HG03520 (cell line): ENCODE measurements around the gene FSTL5.

ENCODE experiments used
- ATAC-seq: cut with Tn5 transposase; IDR thresholded peaks from one replicate; pipeline ENCODE4 v1.9.1; 2021; ENCODE audit warnings: mild to moderate bottlenecking, moderate library complexity; ENCODE audit not compliant: unreplicated experiment

Gene FSTL5

DNA sequence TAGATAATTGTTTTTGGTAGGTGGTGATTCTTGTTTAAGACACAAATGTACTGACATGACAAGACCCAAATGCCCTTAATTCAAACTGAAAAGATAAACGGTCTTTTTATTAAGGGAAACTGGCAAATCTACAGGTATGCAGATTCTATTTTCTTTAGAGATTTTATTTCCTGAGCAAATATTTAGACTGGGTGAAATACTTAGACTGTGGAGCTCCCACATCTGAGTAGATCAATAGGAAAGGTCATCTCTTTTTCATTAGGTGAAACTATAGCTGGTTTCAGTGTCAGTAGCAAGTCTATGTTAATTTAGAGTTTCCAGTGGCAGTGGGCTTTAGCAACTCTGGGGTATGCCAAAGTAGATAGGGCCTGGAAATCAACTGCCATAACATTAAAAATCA, 446.7 kb downstream of the FSTL5 start:
- no peak for ATAC-seq

DNA sequence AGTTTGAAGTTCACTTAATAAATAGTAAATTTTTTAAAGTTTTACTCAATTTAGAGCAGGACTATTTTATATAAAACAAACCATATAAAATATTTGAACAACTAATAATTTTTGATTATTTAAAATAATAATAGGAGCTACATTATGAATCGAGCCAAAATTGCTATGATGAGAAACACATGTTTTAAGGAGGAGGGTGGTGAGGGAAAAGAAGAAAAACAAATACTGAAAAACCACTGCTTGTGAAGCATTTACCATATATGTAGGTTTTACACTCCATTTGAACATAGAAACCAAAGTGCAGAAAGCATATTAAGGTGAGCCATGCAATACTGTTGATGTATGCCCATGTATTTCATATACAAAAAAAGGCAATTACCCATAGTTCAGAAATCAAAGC, 448.9 kb downstream of the FSTL5 start:
- ATAC-seq, result no peak

DNA sequence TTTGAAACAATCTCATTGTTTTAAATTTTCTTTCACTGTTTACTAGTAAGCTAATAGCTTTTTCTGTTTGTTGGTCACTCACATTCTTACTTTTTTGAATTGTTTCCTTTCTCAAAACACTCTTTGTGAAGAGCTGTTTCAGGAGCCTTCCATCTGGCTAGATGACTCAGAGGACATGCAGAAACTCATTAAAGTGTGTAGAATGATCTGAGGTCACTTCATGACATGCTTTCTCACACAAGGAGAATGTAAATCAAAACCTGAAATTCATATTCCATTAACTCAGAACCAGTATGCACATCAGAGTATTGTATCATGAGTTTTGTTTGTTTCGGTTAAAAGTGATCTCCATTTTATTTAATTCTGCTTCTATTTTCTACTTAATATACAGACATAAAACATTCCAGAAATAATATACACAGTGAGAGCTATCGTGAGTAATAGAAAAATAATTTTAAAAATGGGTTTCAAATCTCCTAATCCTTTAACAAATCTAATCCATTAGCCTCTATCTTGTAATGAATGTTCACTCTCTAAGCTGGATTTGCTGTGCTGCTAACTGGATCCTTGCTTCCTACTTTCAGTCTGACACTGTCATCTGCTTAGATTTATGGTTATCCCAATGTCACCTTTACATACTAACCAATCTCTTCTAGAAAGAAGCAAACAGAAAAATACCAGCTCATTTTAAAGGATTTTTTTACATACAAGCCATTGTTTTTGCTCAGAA, 449.6 kb downstream of the FSTL5 start:
- ATAC-seq, result no peak

DNA sequence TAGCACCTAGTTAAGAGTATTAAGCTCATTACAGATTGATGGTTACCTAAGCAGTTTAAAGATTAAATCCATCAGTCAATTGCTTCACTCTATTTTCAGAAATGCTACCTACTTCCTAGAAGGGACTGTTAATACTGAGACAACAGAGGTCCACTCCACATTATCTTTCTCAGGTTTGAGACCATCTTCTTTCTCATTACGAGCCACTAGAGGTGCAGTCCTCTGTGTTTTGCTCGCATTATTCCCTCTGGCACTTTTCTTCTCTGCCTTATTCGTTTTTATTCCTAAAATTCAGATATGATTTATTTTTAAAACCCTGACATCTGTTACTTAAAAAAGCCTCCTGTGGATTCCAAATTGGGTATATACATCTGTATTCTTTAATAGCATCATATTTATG, 459.1 kb downstream of the FSTL5 start:
- ATAC-seq, result no peak

DNA sequence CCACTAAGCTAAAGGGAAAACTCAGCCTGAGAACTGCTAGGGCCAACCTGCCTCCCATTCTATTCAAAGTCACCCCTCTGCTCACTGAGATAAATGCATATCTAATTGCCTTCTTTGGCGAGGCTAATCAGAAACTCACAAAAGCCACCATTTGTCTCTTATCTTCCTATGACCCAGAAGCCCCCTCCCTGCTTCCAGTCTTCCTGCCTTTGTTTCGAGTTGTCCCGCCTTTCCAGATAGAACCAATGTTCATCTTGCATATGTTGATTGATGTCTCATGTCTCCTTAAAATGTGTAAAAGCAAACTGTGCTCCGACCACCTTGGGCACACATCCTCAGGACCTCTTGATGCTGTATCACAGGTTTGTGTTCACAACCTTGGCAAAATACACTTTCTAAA, 459.8 kb downstream of the FSTL5 start:
- no peak for ATAC-seq

DNA sequence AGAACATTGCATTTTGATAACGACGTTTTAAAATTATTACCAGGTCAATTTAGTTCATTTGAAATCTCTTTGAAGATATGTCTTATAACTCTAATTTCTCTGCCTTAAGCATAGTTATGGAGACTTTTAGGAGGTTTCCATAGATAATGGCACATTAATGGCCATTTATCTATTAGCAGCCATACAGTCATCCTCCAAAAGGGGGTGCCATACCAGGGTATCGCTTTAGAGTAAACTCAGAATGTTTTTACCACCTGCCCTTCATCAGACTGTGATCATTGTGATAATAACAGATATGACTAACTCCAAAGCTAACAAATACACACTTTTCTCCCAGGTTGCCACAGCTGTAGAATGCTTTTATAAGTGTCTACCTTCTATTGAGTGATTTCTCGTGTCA, 461.5 kb downstream of the FSTL5 start:
- no peak for ATAC-seq

DNA sequence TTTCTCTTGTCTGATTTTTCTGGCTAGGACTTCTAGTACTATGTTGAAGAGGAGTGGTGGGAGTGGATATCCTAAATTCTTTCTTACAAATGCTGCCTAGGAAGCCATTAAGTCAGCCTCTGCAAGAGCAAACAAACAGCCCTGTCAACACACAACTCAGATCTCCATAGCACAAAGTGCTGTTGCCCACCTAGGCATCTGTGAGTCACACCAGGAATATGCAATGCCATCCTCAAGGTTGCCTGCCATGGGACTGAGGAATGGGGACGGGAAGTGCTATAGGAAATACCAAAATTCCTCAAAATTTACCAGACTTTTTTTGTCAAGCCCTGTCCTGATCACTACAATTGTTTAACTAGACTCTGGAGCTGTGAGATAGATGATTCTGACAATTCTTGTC, 466.9 kb downstream of the FSTL5 start:
- no peak for ATAC-seq

DNA sequence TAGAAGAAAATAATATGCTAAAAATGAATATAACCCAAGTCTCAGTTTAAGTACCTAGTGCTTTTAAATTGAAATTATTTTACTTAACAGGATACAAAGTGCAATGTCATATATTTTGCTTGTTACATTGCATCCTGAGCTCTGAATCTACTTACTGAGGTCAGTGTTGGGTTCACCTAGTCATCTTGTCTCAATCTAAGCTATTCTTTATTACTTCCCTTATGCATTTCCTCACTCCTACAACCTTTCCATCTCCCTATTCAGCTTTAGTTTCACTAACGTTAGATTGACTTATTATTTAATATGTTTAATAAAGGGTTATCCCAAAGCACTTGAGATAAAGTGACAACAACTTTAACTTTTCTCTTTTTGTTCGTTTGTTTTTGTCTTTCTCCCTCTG, 483.7 kb downstream of the FSTL5 start:
- no peak for ATAC-seq

DNA sequence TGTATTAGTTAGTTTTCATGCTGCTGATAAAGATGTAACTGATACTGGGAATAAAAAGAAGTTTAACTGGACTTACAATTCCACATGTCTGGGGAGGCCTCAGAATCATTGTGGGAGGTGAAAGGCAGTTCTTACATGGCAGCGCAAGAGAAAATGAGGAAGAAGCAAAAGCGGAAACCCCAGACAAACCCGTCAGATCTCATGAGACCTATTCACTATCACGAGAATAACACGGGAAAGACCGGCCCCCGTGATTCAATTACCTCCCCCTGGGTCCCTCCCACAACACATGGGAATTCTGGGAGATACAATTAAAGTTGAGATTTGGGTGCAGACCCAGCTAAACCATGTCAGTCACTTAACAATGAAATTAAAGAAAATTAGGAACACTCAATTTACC, 499.1 kb downstream of the FSTL5 start:
- ATAC-seq, result no peak

DNA sequence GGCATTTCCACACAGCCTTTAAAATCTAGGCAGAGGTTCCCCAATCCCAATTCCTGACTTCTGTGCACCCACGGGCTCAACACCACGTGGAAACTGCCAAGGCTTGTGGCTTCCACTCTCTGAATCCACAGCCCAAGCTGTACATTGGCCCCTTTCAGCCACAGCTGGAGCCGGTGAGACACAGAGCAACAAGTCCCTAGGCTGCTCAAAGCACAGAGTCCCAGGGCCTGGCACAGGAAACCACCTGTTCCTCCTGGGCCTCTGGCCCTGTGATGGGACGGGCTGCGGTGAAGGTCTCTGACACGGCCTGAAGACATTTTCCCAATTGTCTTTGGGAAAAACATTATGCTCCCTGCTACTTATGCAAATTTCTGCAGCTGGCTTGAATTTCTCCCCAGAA, 500.0 kb downstream of the FSTL5 start:
- no peak for ATAC-seq

DNA sequence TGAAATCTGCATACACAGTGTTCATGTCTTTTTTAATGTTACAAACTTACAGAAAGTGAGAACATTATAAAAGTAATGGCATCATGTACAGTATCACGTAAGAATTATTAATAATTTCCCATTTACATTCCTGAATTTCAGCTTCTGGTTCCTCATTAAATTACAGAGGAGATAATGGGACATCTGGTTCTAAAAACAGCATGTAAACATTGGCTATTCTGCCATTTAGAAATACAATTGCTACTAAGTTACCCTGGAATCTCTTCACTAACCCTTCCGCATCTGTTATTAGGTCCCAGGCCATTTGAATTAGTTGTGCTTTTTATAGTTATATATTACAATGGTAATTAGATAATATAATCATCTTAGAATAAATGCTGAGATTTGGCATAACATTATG, 505.1 kb downstream of the FSTL5 start:
- no peak for ATAC-seq

DNA sequence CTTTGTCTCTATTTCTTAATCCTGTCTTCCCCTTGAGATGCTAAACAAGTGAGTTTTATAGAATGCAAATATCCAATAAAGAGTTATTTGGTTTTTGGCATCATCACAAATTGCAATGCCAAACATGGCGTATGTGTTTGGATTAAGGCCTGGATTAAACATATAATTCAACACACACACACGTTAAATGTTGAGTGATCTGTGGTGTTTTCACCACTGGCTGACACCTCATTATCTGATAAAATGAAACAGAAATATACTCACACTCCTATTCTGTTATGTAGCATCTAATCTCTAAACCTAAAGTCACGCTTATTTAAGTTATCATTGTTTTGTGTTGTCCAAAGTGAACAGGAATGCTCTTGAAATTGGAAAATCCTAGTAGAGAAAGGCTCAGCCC, 506.2 kb downstream of the FSTL5 start:
- ATAC-seq, result no peak

DNA sequence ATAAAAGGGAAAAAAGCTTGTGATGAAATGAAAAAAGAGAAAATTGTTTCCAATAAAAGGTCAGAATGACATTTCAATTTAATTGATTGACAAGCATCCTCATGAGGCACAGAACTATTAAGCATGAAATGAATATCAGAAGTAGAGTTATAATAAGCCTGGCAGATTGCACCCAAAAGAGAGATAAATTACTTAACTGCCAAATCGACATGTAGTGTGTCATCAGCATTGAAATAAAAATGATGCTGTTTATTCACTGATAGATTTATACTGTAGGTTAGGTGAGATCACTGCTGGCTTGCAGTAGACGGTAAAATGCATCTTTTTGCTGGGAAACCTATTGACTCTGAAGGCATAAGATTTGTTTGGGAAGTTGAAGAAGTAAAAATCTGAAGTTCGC, 507.2 kb downstream of the FSTL5 start:
- no peak for ATAC-seq

DNA sequence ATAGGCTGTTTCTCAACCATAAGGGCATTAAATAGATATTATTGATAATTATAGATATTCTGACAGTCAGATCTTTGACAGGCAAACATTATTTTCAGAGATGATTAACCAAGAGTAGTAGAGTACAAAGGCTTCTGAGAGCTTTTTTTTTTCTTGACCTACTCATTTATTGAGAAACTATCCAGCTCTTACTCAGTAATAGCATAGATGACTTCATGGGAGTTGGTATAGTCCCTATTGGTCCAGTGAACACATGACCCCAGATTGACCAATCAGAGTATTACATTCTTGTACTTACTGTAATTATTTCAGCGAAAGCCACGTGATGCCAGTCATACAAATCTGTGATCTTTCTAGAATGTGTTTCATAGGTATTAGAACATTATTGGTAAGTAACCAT, 508.7 kb downstream of the FSTL5 start:
- ATAC-seq, result no peak

DNA sequence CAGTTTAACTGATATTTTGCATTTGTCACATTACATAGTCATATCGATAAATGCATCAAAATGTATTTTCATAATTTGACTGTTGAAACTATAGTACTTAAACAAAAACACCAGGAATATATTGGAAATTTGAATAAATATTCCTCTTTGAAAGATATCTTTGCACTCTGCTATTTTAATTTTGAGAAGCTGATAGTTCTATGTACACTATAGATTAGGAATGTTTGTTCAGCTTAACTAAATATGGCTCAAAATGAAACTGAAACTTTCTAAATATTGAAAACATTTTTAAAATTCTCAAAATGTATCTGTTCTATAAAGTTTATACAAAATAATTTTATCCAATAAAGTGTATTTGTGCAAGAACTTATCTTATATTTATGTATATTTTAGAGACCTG, 510.1 kb downstream of the FSTL5 start:
- ATAC-seq, result no peak

DNA sequence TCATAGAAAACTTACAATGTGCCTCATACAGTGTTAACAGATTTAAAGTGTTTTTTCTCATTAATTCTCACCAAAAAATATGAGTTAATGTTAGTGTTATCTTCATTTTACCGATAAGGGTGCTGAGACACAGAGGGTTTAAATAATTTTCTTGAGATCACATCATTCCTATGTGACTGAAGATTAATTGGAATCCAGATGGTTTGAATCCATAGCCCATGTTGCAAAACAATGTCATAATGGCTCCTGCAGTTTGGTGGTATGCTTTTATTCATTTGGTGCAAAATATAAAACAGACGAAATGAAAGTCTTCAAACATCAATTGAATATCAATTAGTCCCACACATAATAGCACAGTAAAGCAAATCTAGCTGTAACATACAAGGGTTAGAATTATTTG, 512.2 kb downstream of the FSTL5 start:
- ATAC-seq, result no peak

DNA sequence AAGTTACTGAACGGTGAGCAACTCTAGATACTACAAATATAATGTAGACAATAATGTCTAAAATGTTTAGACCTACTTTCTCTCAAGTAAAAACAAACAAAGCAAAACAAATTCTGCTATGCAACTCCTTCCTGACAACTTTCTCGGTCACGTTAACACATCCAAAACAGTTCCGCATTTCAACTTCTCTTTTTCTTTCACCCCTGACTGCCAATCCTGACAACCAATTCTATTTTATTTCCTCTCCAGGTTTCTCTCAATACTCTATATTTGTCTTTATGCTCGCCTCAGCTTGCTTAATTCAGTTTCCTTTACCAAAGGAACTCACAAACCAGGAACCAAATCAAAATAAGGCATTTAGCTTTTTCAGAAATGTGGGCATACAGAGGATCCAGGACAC, 513.0 kb downstream of the FSTL5 start:
- no peak for ATAC-seq

DNA sequence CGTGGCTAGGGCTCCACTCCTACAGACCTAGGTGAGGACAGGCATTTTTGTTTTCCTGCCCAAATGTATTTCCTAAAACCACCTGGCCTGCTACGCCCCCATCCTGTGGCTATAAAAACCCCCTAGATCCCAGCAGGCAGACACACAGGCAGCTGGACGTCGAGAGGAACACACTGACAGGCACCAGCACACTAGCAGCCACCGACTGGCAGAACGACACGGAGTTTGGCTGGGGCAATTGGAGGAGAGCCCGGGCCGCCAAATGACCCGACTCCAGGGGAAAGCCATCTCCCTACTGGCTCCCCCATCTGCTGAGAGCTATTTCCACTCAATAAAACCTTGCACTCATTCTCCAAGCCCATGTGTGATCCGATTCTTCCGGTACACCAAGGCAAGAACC, 516.0 kb downstream of the FSTL5 start:
- no peak for ATAC-seq

DNA sequence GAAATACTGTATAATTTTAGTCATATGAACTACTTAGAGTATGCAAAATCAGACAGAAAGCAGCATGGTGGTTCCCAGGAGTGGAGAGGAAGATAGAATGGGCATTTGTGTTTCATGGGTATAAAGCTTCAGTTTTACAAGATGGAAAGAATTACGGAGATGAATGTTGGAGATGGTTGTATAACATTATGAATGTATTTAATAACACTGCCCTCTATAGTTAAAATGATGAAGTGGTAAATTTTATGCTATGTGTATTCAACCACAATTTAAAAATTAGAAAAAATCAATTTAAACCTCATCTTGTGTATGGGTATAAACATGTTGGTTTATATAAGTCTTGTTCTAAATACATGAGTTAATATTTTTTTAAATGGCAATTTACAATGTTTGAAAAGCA, 521.1 kb downstream of the FSTL5 start:
- ATAC-seq, result no peak

DNA sequence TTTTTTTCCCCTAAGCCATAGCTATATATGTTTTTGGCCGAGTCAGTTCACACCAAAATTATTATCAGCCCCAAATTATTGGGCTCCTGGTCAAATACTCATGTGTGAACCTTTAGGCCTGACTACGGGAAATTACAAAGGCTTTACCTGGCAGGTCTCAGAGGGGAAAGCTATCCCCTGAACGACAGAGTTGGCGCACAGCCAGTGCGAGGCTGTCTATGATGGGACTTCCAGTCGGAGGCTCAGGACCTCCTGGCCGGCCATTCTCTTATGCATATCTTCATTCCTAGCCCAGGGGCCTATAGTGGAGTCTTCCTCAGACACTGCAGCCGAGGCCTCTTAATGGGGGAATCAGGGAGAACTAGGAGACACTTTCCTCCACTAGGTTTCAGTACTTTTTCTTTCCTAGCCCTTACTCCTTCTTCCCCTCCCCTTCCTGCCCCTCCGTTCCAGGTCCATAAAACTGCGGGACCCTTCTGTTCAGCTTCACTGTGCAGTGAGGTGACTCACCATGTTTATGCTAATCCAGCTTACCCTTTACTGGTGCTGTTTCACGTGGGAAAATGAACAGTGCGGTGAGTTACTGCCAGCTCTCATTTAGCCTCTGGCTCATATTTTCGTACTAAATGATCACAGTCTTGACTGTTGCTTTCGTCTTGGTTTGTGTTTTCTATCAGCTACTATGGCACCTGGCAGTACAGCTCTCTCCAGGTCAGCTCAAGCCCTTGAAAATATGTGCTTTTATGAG, 533.9 kb downstream of the FSTL5 start:
- ATAC-seq, result no peak

DNA sequence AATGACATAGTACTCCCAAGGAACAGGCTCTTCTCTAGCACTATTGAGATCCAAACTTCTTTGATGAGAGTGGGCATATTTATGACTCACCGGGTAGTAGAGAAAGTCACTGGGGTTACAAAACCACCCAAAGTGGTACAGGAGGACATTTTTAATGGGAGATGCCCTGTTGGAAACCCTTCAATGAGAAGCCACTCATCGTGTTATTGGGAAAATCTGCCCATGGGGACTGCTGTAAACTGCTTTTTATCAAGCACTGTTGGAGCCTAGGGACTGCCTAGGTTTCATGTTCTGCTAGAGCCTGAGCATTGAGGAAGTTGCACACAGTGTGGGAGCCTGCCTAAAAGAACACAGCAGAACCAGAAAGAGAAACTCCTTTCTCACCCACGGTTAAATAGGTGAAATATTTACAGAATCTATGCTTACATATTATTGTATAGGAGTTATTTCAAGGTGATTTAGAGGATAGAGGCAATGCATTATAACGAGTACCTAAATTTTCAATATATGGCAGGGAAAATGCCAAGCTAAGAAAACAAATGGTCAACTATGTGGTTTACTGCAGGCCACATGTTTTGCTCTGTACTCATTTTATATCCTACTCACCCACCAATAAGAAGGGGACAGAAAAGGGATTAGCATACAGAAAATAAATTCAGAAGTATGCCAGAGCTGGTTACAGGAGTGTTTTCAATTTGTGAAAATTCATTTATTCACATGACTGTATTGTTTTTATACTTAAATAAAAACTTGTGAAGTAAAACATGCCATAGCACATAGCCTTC, 559.1 kb downstream of the FSTL5 start:
- no peak for ATAC-seq

DNA sequence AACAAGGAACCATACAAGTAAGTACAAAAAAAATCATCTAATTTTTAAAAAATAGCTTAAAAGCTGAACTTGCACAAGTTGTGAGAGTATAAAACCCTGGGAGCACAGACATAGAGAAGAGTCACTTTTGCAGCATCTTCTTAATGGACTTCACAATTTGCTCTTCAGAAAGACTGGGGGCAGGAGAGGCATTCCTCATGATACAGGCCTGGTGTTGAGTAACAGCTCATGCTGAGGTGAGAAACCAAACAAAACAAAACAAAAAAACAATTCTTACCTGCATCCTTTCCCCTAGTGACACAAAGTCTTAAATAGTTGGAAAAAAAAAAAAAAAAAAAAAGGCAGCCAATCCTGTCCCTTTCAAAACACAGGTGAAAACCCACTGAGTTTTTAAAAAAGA, 562.8 kb downstream of the FSTL5 start:
- ATAC-seq, result no peak
